NCI-H2171 treated with DMSO at 0.1 percent for 48 hours (cell line): Measurements from ENCODE around the gene UGT1A6.

ENCODE experiments used
- DNase-seq: peaks from one replicate; lab custom pipeline; 2025; lab: John Stamatoyannopoulos, UW

UGT1A6 gene

DNA sequence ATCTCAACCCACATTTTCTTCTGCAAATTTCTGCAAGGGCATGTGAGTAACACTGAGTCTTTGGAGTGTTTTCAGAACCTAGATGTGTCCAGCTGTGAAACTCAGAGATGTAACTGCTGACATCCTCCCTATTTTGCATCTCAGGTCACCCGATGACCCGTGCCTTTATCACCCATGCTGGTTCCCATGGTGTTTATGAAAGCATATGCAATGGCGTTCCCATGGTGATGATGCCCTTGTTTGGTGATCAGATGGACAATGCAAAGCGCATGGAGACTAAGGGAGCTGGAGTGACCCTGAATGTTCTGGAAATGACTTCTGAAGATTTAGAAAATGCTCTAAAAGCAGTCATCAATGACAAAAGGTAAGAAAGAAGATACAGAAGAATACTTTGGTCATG lies 75.4 kb downstream of the UGT1A6 start:
- no peak for DNase-seq

GRCh38 chr2:233769260-233769659 lies 76.6 kb downstream of the UGT1A6 start:
- no peak for DNase-seq

GRCh38 chr2:233772153-233772552 lies 79.5 kb downstream of the UGT1A6 start:
- DNase-seq: no peak

DNA sequence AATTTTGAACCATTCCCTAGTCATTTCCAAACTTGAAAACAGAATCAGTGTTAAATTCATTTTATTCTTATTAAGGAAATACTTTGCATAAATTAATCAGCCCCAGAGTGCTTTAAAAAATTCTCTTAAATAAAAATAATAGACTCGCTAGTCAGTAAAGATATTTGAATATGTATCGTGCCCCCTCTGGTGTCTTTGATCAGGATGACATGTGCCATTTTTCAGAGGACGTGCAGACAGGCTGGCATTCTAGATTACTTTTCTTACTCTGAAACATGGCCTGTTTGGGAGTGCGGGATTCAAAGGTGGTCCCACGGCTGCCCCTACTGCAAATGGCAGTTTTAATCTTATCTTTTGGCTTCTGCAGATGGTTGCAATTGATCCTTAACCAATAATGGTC lies 79.9 kb downstream of the UGT1A6 start:
- DNase-seq: no peak

GRCh38 chr2:233773854-233774253 lies 81.2 kb downstream of the UGT1A6 start:
- no peak for DNase-seq

DNA sequence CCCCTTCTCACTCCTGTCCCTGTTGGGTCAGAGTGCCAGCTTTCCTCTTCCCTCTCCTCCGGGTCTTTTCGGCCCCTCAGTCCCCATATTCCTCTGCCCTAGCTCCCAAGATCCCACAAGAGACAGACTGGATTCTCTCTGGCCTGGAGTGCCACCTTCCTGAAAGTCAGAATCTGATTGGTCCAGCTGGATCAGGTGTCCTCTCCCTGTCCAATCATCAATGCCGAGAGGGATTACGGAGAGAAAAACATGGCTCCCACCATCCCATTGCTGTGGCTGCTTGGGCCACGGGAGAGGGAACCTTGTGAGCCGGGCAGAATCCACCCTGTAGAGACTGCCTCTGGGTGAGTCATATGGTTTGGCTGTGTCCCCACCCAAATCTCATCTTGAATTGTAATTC lies 82.7 kb downstream of the UGT1A6 start:
- no peak for DNase-seq

- DNase-seq: no peak
Measured at GRCh38 chr2:233778030-233778429, 85.3 kb downstream of the UGT1A6 start, which contains the start of gene MROH2A. Gene MROH2A (plus strand): TSS chr2:233778330. CDS start chr2:233779359, 1,029 bp downstream.

GRCh38 chr2:233779722-233780121 lies 87.0 kb downstream of the UGT1A6 start:
- no peak for DNase-seq

GRCh38 chr2:233780771-233781170 lies 88.1 kb downstream of the UGT1A6 start:
- DNase-seq: no peak

DNA sequence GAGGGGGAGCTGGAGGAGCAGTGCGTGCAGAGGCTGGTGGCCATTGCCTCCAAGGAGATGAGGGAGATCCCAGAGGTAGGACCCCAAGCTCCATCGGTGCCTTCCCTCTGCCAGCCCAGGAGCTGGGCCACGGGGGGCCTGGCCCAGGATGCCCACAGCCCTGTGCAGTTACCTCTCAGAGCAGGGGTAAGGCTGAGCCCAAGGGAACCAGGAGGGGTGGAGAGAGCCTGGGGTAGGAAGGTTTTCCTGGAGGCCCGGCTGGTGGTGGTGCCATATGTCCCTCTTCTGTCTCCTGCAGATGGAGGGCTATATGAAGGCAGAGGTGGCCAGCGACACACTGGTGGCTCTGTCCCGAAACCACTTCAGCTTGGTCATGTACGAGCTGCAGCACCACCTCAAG lies 96.9 kb downstream of the UGT1A6 start:
- DNase-seq: no peak

GRCh38 chr2:233791151-233791882 lies 98.6 kb downstream of the UGT1A6 start:
- DNase-seq: no peak

GRCh38 chr2:233791883-233792329 lies 99.2 kb downstream of the UGT1A6 start:
- no peak for DNase-seq

- no peak for DNase-seq
Measured at GRCh38 chr2:233792720-233793119, 100.0 kb downstream of the UGT1A6 start.

DNA sequence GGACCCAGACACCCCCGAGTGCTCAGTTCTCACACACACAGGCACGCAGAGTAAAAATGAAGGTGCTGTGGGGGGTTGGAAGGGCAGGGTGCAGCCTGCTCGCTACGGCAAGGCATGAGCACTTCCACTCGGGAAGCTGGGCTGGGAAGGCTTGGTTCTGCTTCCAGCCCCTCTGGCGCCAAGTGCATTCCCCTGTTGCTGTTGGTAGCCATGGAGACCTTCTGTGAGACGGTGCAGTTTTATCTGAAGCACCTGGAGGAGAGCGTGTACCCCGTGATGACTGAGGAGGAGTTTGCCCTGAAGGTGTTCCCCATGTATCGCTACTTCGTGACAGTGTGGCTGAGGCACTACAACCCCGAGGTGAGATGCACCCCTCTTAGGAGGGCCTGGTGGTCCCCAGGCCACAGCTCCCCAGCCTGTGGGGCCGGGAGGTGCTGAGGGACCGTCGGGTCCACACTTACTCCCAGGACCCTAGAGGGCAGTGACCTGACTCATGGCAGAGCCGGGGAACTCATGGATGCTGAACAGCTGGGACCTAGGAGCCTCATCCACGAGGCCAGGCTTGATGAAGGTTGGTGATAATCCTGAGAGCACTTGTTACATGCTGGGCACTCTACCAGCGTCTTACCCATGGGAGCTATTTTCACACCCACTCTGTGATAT lies 100.9 kb downstream of the UGT1A6 start:
- no peak for DNase-seq

DNA sequence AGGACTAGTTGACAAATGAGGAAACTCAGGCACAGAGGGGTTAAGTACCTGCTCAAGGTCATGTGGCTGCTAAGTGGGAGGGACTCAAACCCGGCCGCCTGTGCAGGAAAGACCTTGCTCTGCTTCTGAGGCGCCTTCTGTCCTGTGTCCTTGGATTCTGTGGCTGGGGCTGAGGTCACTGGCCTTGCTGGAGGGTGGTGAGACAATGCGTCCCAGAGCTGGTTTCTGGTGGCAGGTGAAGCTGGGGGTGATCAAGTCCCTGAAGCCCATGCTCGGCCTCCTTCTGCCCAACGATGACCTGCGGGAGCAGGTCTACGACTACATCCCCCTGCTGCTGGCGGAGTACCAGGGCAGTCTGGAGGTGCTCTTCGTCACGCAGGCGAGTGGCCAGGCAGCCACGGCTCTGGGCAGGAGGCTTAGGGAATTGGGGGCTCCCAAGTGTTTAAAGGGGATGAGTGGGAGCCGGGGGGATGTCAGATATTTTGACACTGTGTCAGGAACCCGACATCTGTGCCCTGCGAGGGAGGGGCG lies 101.5 kb downstream of the UGT1A6 start:
- DNase-seq: no peak

DNA sequence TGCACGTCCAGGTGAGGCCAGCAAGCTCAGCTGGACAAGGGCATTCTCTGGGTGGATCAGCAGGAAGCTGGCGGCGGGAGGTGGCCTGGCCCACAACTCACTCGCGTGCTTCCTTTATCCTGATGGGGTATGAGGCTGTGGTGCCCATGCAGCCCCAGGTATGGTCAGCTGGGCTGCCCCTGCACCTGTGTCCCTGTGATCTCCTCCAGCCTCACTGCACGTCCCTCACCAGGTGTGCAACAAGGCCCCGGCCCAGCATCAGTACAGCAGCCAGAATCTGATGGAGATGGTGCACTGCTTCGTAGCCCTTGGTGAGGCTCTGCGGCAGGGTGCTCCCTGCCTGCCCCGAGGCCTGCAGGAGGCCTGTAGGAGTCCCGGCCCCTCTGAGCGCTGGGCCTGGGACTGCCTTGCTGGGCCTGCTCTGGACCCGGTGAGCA lies 103.1 kb downstream of the UGT1A6 start:
- no peak for DNase-seq

DNA sequence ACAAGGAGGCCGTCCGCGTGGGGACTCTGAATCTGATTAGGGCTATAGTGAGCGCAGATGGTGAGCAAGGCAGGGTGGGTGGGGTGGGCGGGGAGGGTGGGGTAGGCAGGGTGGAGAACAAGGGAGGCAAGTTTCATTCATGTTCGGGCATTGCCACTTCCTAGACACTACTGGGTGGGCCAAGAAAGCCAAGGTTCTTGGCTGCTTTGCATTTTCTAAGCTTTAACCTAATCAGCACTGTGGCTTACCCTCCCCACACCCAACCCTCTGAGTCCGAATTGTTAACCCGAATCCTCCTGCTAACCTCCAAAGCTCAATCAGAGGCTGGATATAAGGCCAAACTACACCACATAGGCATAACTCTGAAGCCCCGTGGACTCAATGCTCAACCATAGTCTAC lies 103.6 kb downstream of the UGT1A6 start:
- DNase-seq: no peak

- DNase-seq: no peak
Measured at GRCh38 chr2:233798335-233799086, 105.8 kb downstream of the UGT1A6 start.

- peak; percentile 55 for DNase-seq
Measured at GRCh38 chr2:233799087-233799665, 106.5 kb downstream of the UGT1A6 start.

DNA sequence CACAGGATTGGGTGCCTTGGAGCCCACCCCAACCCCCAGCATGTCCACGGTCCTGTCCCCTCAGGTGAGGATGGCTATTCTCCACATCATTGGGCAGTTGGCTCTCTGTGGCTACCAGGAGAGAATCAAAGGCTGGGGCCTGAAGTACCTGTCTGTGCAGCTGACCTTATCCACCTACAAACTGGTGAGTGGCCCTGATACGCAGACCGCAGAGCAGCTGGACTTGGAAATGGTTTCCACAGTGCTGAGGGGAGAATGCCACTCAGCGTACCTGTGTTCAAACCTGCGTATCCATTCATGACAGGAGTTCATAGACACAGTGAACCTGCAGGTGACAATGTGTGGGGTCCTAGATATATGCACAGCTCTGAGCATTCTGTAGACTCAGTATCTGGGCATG lies 107.0 kb downstream of the UGT1A6 start:
- DNase-seq: no peak

DNA sequence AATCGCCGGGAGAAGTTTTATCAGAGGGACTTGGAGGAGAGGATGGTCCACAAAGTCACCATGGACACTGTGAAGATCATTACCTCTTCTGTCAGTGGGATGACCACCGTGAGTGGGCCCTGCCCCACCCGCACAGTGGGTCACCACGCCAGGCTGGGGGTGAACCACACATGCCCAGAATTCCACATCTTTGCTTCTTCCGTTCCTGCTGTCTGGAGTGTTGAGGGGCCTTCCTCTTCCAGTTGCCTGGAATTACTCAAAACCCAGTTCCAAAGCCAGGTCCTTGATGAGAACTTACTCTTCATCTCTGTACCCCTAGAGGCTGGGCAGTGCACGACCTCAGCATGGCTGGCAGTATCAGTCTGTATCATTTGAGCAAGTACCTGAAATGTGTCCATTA lies 107.5 kb downstream of the UGT1A6 start:
- no peak for DNase-seq
